ENCODE results near the gene CRYGN.

GRCh38 chr7:151408498-151408838, 31.5 kb downstream of the CRYGN start:
- TF ChIP-seq CTCF (IDR thresholded peaks at IDR 0.05; ENCODE audit: low read length), result no peak
- no peak for TF ChIP-seq EZH2phosphoT487 (IDR thresholded peaks at IDR 0.05; ENCODE audit: low read length)
- no peak for TF ChIP-seq EZH2 (optimal IDR thresholded peaks at IDR 0.05; ENCODE audit: low read depth, low read length)

All from MM.1S (cell line).